Astrocyte (in vitro differentiated cells and primary cell): ENCODE data around the gene CFAP97D2. TPM values are rescaled to one million over a fixed set of nuclear protein-coding genes. Genes with fewer than 3 reads are reported as not detected.

ENCODE experiments used
- DNase-seq: peaks from one replicate; pipeline ENCODE4 v3.0.0-alpha.2; 2010; ENCODE audit warnings: low read depth
- FAIRE-seq: peaks from 2 replicates; lab custom pipeline; 2011; peaks lifted over from hg19 to GRCh38; lab: Jason Lieb, UNC
- H2AFZ ChIP-seq: 2 replicates; pipeline ENCODE4 v1.6.0; 2012; ENCODE audit warnings: low read depth, low read length, inconsistent platforms
- H3K27ac ChIP-seq: 2 replicates; pipeline ENCODE4 v1.5.1; 2011; ENCODE audit warnings: low read depth, low read length, inconsistent platforms
- H3K27me3 ChIP-seq: 2 replicates; pipeline ENCODE4 v1.6.0; 2011; ENCODE audit warnings: low read length, inconsistent platforms; ENCODE audit not compliant: insufficient read depth
- H3K36me3 ChIP-seq: 2 replicates; pipeline ENCODE4 v1.5.1; 2011; ENCODE audit warnings: low read length, inconsistent platforms; ENCODE audit not compliant: insufficient read depth
- H3K4me1 ChIP-seq: 2 replicates; pipeline ENCODE4 v1.5.1; 2011; ENCODE audit warnings: low read length, inconsistent platforms; ENCODE audit not compliant: insufficient read depth
- H3K4me2 ChIP-seq: 2 replicates; pipeline ENCODE4 v1.6.0; 2012; ENCODE audit warnings: low read length, inconsistent platforms
- H3K4me3 ChIP-seq: 2 replicates; pipeline ENCODE4 v1.5.1; 2011; ENCODE audit warnings: low read depth, mild to moderate bottlenecking, low read length, inconsistent platforms; ENCODE audit not compliant: insufficient read depth
- H3K79me2 ChIP-seq: 2 replicates; pipeline ENCODE4 v1.6.0; 2012; ENCODE audit warnings: mild to moderate bottlenecking, low read length, inconsistent platforms; ENCODE audit not compliant: insufficient read depth
- H3K9ac ChIP-seq: 2 replicates; pipeline ENCODE4 v1.6.0; 2012; ENCODE audit warnings: mild to moderate bottlenecking, low read length, inconsistent platforms
- H3K9me3 ChIP-seq: 2 replicates; pipeline ENCODE4 v1.5.1; 2012; ENCODE audit warnings: low read depth, mild to moderate bottlenecking, low read length, inconsistent platforms; ENCODE audit not compliant: insufficient read depth
- H4K20me1 ChIP-seq: 2 replicates; pipeline ENCODE4 v1.6.0; 2012; ENCODE audit warnings: low read length, inconsistent platforms; ENCODE audit not compliant: insufficient read depth
- H3K27ac Mint-ChIP-seq: one replicate; pipeline ENCODE4 v1.8.0; 2021; ENCODE audit warnings: mild to moderate bottlenecking, mixed read lengths; ENCODE audit not compliant: unreplicated experiment
- H3K27me3 Mint-ChIP-seq: one replicate; pipeline ENCODE4 v1.8.0; 2021; ENCODE audit warnings: low read depth, mixed read lengths; ENCODE audit not compliant: unreplicated experiment
- H3K36me3 Mint-ChIP-seq: one replicate; pipeline ENCODE4 v1.8.0; 2021; ENCODE audit warnings: low read depth, mixed read lengths; ENCODE audit not compliant: unreplicated experiment
- H3K4me1 Mint-ChIP-seq: one replicate; pipeline ENCODE4 v1.8.0; 2021; ENCODE audit warnings: low read depth, mixed read lengths; ENCODE audit not compliant: unreplicated experiment
- H3K4me3 Mint-ChIP-seq: one replicate; pipeline ENCODE4 v1.8.0; 2021; ENCODE audit warnings: mild to moderate bottlenecking, moderate library complexity, mixed read lengths; ENCODE audit not compliant: unreplicated experiment
- H3K9me3 Mint-ChIP-seq: one replicate; pipeline ENCODE4 v1.8.0; 2021; ENCODE audit warnings: mild to moderate bottlenecking, mixed read lengths; ENCODE audit not compliant: unreplicated experiment
- CTCF ChIP-seq: IDR thresholded peaks from 2 replicates; pipeline ENCODE4 v1.5.1; 2011; ENCODE audit warnings: low read depth, mild to moderate bottlenecking, inconsistent platforms, low read length, moderate library complexity; ENCODE audit not compliant: insufficient read depth
- EZH2 ChIP-seq: IDR thresholded peaks from 2 replicates; pipeline ENCODE4 v1.6.1; 2012; ENCODE audit warnings: mild to moderate bottlenecking, low read length, inconsistent platforms; ENCODE audit not compliant: insufficient read depth
- total RNA-seq: library from RNA; stranded (reverse); gene quantifications from 2 replicates; pipeline ENCODE4 v1.2.1, GENCODE V29; 2021

The CFAP97D2 gene
- total RNA-seq, 1 donor from 2014 or later, result not detected

- Histone ChIP-seq H3K9me3 (no peaks in the 10 kb centered on the region), H3K27ac (no peak overlapping the region), H3K4me3 (no peak overlapping the region), H3K36me3 (no peaks in the 10 kb centered on the region), H3K9ac (no peak overlapping the region), H2AFZ (no peak overlapping the region), H3K4me2 (no peak overlapping the region), H3K27me3 (peaks cover 13% of the 10 kb centered on the region), H3K79me2 (no peaks in the 10 kb centered on the region), H4K20me1 (no peaks in the 10 kb centered on the region), H3K4me1 (peaks cover 9% of the 10 kb centered on the region)
- Mint-ChIP-seq H3K4me1 (peaks cover 22% of the 10 kb centered on the region), H3K36me3 (no peaks in the 10 kb centered on the region), H3K27me3 (peaks cover 2% of the 10 kb centered on the region), H3K27ac (no peak overlapping the region), H3K4me3 (no peak overlapping the region), H3K9me3 (no peaks in the 10 kb centered on the region)
- DNase-seq (no peak), FAIRE-seq (no peak)
- TF ChIP-seq CTCF, result no peak
- TF ChIP-seq EZH2, result no peak
Measured at GRCh38 chr13:114225610-114226009, 46.6 kb downstream of the CFAP97D2 start.

DNA sequence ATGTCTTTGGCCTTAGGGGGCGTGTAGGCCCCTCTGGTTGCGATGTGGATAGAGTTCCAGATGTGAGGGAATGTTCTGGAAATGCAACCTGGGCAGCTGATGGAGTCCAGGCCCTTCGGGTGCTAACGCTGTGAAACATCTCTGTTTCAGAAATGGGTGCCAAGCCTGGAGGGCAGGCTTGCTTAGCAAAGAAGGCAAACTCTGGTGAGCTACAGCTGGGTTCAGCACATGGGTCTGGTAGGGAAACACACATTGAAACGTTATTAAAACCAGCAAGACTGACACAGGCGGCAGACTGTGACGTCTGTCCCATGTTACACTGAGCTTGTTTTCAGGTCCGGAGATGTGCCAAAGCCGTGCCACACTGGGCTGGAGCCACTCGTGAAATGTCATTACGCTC, 47.0 kb downstream of the CFAP97D2 start:
- H3K27me3 ChIP-seq, result peaks cover 15% of the 10 kb centered on the region
- no peak overlapping the region for H3K27ac ChIP-seq
- no peaks in the 10 kb centered on the region for H3K36me3 ChIP-seq
- FAIRE-seq (no peak), DNase-seq (no peak)
- H3K9ac ChIP-seq, result no peak overlapping the region
- no peaks in the 10 kb centered on the region for H3K79me2 ChIP-seq
- H3K36me3 Mint-ChIP-seq, result no peaks in the 10 kb centered on the region
- peaks cover 2% of the 10 kb centered on the region for H3K27me3 Mint-ChIP-seq
- no peak overlapping the region for H3K27ac Mint-ChIP-seq
- peaks cover 24% of the 10 kb centered on the region for H3K4me1 Mint-ChIP-seq
- no peak overlapping the region for H3K4me3 Mint-ChIP-seq
- no peak overlapping the region for H3K4me3 ChIP-seq
- no peak for TF ChIP-seq CTCF
- TF ChIP-seq EZH2, result no peak
- H2AFZ ChIP-seq, result no peak overlapping the region
- no peaks in the 10 kb centered on the region for H4K20me1 ChIP-seq
- peaks cover 9% of the 10 kb centered on the region for H3K4me1 ChIP-seq
- no peak overlapping the region for H3K4me2 ChIP-seq
- no peaks in the 10 kb centered on the region for H3K9me3 ChIP-seq
- no peaks in the 10 kb centered on the region for H3K9me3 Mint-ChIP-seq

DNA sequence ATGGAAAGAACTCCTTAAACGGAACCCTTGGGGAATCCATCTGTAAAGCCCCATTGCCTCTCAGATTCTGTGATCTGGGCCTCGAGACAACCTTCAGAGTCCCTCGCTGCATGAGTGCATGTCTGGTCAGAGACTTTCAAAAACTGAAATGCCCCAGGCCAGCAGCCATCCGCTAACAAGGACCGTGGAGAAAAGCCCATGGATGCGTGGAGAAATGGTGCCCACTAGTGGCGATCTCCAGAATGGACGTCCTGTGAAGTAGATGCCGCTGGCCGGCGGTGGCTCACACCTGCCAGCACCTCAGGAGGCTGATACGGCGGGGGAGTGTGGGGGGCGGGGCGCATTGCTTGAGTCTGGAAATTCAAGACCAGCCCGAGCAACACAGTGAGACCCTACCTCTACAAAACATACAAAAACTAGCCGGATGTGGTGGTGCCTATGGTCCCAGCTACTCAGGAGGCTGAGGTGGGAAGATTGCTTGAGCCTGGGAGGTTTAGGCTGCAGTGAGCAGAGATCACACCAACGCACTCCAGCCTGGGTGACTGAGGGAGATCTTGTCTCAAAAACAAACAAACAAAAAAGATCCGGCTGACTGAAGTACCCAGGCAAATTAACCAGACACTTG, 47.8 kb downstream of the CFAP97D2 start:
- H3K4me3 Mint-ChIP-seq, result peak overlapping the region; percentile 17
- H3K9me3 ChIP-seq, result no peaks in the 10 kb centered on the region
- H3K9ac ChIP-seq, result no peak overlapping the region
- no peaks in the 10 kb centered on the region for H3K36me3 ChIP-seq
- H4K20me1 ChIP-seq, result no peaks in the 10 kb centered on the region
- no peaks in the 10 kb centered on the region for H3K36me3 Mint-ChIP-seq
- TF ChIP-seq EZH2, result no peak
- TF ChIP-seq CTCF, result peak; percentile 92
- H3K27me3 ChIP-seq, result peaks cover 15% of the 10 kb centered on the region
- DNase-seq (peak; percentile 48), FAIRE-seq (no peak)
- peaks cover 9% of the 10 kb centered on the region for H3K4me1 ChIP-seq
- no peak overlapping the region for H3K4me3 ChIP-seq
- H2AFZ ChIP-seq, result no peak overlapping the region
- H3K27ac ChIP-seq, result no peak overlapping the region
- H3K27me3 Mint-ChIP-seq, result peaks cover 2% of the 10 kb centered on the region
- H3K4me2 ChIP-seq, result no peak overlapping the region
- H3K9me3 Mint-ChIP-seq, result no peaks in the 10 kb centered on the region
- no peaks in the 10 kb centered on the region for H3K79me2 ChIP-seq
- peaks cover 24% of the 10 kb centered on the region for H3K4me1 Mint-ChIP-seq
- H3K27ac Mint-ChIP-seq, result no peak overlapping the region
